Measurements from ENCODE around the gene SPPL2B.
"Not testable (repeated sequence)": the region's sequence is repeated elsewhere in the genome, so short reads cannot be mapped to it uniquely, and the experiment has no call there.

Gene SPPL2B, protein sequence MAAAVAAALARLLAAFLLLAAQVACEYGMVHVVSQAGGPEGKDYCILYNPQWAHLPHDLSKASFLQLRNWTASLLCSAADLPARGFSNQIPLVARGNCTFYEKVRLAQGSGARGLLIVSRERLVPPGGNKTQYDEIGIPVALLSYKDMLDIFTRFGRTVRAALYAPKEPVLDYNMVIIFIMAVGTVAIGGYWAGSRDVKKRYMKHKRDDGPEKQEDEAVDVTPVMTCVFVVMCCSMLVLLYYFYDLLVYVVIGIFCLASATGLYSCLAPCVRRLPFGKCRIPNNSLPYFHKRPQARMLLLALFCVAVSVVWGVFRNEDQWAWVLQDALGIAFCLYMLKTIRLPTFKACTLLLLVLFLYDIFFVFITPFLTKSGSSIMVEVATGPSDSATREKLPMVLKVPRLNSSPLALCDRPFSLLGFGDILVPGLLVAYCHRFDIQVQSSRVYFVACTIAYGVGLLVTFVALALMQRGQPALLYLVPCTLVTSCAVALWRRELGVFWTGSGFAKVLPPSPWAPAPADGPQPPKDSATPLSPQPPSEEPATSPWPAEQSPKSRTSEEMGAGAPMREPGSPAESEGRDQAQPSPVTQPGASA

DNA sequence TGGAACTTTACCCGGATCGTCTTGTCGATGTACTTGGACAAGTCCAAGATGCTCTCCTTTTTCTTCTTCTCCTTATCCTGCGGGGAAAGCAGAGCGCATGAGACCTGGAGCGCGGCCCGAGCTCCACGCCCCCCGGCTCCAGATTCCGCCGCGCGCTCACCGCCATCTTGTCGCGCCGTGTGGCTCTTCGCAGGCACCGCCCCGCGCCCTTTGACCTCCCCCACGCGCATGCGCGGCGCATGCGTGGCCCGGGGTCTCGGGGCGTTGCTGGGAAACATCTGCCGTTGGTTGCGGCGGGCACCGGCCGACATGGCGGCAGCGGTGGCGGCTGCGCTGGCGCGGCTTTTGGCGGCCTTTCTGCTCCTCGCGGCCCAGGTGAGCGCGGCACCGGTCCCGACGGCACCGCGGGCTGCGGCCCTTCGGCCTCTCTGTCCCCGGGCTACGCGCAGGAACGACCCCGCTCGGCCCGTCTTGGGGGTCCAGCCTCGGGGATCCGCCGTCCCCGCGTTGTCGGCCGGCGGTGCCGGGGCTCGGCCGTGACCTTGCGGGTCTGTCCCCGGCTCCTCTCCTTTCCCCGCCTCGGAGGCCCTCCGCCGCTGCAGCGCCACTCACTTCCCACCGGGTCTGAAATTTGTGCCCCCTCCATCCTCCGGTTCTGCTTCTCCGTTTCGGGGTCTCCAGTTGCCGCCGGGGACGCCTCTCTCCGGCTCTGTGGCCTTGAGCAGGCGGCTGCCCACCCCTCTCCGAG is at the start of gene SPPL2B, which contains the start of gene LSM7:
SPPL2B (plus strand) TSS at position 284 of the 748 bp plus-strand sequence; CDS start at position 310, 26 bp downstream.
LSM7 (minus strand) TSS at position 186 of the 748 bp plus-strand sequence; CDS start at position 166, 20 bp downstream.
- DNase-seq (ENCODE audit: low read depth in 2 of 2): peak; percentile 83 to 90

DNA sequence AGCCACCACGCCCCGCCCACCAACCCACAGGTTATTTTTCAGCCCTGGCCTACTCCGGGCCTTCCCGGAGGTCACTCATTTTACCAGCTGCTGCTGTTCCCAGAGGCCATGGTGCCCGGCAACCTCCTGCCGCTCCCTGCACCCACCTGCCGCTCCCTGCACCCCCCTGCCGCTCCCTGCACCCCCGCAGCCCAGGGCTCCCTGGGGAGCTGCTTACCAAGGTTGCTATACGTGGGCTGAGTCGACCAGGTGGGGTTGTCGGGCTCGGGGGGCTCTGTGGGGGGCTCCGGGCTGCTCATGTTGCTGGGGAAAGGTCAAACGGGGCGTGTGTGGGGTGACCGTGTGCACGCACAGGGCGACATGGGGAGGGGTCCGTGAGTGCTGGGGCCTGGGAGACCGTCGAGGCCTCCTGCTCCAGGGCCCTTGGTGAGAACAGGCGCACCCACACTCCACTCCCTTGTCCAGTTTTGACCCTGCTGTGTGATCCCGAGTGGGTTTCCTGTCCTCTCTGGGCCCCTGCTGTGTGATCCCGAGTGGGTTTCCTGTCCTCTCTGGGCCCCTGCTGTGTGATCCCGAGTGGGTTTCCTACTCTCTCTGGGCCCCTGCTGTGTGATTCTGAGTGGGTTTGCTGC is 47.7 kb upstream of the SPPL2B start:
- no peak for DNase-seq (ENCODE audit: low read depth in 2 of 2)

DNA sequence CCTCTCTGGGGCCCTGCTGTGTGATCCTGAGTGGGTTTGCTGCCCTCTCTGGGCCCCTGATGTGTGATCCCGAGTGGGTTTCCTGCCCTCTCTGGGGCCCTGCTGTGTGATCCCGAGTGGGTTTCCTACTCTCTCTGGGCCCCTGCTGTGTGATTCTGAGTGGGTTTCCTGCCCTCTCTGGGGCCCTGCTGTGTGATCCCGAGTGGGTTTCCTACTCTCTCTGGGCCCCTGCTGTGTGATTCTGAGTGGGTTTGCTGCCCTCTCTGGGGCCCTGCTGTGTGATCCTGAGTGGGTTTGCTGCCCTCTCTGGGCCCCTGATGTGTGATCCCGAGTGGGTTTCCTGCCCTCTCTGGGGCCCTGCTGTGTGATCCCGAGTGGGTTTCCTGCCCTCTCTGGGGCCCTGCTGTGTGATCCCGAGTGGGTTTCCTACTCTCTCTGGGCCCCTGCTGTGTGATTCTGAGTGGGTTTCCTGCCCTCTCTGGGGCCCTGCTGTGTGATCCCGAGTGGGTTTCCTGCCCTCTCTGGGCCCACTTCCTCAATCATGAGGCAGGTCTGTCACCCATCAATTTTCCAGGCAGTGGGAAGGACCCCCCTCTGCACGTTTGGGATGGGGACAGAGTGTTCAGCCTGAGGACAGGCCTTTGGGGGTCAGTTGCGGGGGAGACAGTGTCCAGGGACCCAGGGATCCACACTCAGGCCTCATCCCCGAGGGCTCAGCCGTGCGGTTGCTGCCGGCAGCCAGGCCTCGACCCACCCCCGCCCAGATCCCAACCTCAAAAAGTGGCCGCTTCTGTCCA is 47.0 kb upstream of the SPPL2B start:
- not testable (repeated sequence) for DNase-seq (ENCODE audit: low read depth in 2 of 2)

DNA sequence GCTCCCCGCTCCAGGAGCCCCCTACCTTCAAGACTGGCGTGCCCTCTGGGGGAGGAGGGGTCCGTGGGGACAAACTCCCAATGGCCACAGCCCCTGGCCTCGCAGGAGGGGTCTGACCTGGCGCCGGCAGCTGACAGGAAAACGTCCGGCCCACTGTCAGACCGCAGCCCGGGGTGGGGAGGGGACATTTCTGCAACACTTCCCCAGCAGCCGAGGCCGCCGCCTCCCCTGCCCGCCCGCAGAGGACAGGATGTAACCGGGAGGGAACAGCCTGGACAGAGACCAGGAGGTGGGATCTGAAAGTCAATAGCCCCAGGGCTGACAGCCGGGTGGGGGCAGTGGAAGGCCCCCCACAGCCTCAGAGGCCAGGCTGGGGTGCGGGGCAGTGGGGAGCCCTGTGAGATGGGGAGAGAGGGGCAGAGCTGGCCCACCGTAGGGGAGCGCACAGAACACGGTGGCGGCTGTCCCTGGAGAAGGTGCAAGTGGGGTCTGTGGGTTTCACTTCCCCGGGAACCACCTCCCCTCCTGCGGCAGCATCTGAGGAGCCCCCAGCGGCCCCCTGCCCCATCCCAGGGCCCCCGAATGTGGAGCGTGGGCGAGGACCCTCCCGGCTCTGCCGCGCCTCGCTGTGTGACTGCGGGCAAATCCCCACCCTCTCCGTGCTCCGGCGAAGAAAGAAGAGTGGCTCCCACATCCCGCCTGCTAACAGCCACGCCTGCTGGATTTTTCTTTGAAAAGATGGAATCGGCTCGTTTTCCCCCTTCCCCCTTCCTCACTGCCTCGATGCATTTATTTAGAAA is 46.2 kb upstream of the SPPL2B start, which contains the start of gene PEAK3:
PEAK3 (minus strand) TSS at position 114 of the 800 bp plus-strand sequence. CDS start 1,244 bp downstream, outside the sequence.
- no peak for DNase-seq (ENCODE audit: low read depth in 2 of 2)

DNA sequence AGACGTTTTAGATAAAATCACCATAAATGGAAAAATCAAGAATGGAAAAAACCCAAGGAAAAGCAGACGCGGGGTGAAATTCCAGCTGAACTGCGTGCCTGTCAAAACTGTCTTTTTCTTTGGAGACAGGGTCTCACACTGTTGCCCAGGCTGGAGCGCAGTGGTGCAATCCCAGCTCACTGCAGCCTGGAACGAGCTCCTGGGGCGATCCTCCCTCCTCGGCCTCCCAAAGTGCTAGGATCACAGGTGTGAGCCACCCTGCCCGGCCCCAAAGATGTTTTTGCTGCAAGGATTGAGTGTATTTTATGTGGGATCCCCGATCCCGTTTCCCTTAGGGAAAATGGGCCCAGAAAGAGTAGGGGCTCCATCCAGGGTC is 45.6 kb upstream of the SPPL2B start:
- DNase-seq (ENCODE audit: low read depth in 2 of 2): no peak

DNA sequence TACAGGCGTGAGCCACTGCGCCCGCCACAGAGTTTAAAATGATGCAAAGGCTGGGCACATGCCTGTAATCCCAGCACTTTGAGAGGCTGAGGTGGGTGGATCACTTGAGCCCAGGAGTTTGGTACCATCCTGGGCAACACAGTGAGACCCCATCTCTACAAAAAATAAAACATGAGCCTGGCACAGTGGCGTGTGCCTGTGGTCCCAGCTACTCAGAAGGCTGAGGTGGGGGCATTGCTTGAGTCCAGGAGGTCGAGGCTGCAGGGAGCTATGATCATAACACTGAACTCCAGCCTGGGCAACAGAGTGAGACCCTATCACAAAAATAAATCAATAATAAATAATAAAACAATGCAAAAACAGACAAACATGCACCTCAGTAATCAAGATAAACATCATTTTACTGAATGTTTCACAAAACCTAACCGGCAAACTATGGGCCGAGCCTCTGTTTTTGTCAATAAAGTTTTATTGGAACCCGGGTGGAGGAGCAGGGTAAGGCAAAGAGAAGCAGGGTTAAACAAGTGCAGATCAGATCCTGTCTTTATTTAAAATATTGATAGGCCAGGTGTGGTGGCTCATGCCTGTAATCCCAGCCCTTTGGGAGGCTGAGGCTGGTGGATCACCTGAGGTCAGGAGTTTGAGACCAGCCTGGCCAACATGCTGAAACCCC is 44.5 kb upstream of the SPPL2B start:
- DNase-seq (ENCODE audit: low read depth in 2 of 2): no peak

DNA sequence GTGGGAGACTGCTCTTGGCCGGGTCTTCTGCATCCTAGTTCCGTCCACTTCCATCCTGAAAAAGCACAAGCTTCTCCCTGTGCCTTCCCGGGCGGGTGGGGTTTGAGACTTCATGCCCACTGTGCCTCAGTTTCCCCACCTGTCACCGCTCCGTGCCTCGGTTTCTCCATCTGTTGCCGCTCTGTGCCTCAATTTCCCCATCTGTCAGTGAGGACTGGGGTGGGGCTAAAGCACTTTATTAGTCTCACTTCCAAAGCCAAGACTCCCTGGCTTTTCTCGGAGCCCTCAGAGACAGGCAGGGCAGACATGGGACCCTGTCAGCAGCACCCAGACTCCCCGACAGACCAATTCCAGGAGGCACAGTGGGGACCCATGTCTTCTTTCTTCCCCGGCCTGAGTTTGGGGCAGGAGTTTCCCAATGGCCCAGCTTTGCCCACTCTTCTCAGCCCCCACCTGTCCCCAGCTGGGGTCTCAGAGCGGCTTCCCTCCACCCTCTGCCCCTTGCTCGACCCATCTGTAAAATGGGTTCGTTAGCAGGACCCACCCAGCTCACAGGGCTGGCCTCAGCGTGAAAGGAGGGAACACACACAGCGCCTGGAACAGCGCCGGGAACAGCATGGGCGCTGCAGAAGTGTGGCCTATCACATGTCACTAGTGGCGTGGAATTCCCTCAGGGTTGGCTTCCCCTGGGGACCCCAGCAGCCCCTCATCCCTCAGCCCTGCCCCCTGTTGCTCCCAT is 41.9 kb upstream of the SPPL2B start:
- no peak for DNase-seq (ENCODE audit: low read depth in 2 of 2)

DNA sequence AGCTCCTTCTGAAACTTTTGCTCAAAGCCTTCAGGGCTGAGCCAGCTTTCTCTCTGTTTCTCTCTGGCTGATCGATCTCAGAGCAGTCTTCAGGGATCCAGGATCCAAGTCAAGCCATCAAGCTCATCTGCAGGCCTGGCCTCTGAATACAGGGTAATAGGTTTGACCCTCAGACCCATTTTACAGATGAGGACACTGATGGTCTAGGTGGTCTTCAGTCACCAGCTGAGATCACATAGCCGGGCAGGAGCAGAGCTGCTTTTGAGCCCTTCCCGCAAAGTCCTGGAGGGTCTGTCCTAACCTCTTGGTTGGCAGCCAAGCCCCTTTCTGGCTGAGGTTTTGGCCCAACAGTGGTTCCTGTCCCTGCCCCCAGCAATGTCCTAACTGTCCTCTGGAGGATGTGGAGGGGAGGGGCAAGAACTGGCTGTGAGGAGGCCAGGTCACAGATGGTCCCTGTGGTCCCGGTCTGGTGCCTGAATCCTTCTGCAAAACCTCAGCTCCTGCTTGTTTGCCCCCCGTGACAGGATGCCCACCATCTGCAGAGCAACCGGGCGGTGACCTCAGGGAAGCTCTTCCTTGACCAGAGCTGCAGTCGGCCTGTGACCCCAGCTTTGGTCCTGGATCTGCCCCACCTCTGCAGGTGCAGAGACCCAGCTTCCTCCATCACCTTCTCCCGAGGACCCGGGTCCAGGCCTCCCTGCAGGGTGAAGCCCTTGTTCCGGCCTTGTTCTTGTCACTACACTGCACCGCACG is 40.7 kb upstream of the SPPL2B start:
- no peak for DNase-seq (ENCODE audit: low read depth in 2 of 2)

DNA sequence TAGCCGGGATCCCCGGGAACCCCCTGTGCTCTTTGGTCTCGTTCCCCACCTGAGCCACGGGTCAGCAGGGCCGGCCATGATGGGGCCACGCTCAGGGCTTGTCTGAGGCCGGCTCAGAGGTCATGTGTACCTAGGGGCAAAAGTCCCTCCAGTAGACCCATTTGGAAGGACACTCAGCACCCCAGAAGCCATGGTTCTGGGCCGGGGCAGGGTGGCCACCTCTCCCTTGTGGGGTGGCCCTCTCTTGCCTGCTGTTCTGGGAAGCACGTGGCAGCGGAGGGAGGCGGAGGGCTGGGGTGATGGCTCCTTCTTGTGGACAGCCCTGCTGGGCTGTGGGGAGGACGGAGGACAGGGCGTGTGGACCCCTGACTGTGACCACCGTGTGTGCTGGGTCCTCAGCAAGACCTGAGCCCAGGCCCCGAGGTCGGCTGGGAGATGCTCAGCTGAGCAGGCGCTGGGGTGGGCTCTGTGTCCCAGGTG is 40.1 kb upstream of the SPPL2B start:
- no peak for DNase-seq (ENCODE audit: low read depth in 2 of 2)

DNA sequence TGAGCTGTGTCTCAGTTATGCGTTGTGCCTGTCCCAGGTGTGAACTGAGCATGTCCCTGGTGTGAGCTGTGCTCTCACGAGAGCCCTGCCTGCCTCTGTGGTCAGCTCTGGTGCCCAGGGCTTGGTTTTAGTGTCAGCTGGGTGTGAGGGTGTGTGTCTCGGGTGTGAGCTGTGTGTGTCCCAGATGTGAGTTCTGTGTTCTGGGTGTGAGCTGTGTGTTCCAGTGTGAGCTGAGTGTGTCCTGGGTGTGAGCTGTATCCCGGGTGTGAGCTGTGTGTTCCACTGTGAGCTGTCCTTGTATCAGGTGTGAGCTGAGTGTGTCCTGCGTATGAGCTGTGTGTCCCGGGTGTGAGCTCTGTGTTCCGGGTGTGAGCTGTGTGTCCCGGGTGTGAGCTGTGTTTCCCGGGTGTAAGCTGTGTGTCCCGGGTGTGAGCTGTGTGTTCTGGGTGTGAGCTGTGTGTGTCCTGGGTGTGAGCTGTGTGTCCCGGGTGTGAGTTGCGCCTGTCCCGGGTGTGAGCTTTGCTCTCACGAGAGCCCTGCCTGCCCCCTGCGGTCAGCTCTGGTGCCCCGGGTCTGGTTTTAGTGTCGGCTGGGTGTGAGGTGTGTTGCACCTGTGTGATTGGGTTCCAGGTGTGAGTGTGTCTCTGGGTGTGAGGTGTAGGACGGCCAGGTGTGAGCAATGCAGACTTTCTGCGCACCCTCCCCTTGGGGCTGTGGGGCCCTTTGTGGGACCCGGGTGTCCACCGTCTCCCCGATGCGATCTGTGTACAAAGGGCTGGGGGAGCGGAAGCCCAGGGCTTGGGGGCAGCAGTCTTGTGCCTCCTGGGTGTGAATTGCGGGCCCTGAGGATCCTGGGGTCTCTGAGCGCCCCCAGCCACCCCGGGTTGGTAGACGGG is 39.4 kb upstream of the SPPL2B start:
- DNase-seq (ENCODE audit: low read depth in 2 of 2): no peak

DNA sequence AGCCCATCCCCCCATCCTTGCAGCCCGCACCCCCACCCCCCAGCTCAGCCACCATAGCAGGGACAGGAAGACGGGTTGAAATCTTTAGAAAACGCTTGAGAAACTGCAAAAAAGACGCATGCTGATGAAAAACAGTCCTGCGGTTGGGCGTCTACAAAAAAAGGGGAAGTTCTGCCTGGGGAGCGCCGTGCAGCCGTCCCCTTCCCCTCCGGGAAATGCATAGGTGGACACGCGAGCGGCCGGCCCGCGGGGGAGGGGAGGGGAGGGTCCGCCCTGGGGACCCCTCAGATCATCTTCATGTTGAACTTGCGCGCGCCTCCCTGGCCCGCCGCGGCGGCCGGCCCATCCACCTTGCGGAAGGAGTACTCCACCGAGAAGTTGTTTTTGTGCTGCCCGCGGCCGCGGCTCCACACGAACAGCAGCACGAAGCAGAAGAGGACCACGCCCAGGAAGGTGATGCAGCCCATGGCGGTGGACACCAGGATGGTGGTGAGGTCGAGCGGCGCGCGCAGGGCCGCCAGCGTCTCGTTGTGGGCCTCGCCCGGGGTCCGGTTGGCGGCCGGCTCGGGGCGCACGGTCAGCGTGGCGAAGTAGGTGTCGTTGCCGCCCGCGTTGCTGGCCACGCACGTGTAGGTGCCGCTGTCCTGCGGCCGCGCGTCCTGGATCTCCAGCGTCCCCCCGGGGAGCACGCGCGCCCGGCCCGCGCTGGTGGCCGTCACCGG is 38.6 kb upstream of the SPPL2B start:
- no peak for DNase-seq (ENCODE audit: low read depth in 2 of 2)

DNA sequence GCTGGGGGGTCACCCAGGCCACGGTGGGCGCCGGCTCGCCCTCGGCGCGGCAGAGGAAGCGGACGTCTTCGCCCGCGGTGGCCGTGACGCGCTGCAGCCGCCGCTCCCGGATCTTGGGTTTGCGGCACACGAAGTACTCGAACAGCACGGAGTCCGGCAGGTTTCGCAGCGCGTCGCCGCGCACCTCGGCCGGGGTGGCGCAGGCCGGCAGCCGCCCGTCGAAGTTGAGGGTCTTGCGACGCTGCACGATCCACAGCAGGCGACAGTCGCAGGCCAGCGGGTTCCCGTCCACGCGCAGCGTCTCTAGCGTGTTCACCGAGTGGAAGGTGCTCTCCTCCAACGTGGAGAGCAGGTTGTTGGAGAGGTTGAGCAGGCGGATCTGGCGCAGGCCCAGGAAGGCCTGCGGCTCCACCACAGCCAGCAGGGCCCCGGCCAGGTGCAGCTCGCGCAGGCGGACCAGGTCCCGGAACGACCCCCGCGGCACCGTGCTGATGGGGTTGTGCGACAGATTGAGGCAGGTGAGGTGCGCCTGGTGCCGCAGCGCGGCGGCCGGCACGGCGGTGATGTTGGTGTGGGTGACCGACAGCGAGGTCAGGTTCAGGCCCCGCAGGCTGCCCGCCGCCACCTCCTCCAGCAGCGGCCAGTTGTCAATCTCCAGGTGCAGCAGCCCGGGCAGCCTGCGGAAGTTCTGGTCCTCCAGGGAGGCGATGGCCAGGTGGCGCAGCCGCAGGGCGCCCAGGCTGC is 37.9 kb upstream of the SPPL2B start:
- DNase-seq (ENCODE audit: low read depth in 2 of 2): no peak

DNA sequence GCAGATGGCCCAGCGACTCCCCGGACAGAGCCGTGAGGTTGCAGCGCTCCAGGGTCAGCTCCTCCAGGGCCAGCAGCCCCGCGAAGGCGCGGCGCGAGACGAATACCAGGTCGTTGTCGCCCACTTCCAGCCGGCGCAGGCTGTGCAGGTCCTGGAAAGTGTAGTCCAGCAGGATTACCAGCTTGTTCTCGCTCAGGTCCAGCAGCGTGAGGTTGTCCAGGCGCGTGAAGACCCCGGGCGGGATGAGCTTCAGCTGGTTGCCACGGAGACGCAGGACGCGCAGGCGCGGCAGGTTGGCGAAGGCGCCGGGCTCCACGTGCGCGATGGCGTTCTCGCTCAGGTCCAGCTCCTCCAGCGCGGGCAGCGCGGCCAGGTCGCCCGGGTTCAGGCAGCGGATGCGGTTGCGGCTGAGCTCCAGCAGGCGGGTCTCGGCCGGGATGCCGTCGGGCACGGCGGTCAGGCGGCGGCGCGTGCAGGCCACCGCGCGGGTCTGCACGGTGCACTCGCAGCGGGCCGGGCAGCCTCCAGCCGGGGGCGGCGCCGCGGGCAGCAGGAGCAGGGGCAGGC is 37.2 kb upstream of the SPPL2B start:
- no peak for DNase-seq (ENCODE audit: low read depth in 2 of 2)

DNA sequence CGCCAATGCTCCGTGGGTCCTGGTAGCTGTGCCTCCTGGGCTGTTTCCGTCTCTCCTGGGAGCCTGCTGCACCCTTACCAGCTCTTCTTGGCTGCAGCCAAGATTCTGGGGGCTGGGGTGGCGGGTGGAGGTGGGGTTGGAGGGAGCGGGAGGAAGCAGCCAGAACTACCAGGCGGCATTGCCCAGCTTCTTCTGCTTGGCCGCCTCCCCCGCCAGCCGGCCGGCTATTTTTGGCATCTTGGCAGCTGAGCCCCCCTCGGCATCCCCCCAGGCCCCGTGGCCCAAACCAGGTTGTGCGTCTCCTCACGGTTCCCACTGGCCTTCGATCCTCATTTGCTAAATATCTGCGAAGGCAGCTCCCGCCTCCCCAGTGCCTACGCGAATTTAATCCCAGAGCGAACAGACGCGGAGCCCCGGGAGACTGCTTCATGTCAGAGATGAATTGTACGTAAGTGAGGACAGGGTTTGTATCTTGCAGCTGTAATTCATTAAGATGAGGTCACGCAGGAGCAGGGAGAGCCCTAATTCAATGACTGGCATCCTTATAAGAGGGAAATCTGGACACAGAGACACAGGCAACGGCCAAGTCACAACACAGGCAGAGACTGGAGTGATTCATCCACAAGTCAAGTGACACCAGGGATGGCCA is 33.7 kb upstream of the SPPL2B start:
- no peak for DNase-seq (ENCODE audit: low read depth in 2 of 2)

DNA sequence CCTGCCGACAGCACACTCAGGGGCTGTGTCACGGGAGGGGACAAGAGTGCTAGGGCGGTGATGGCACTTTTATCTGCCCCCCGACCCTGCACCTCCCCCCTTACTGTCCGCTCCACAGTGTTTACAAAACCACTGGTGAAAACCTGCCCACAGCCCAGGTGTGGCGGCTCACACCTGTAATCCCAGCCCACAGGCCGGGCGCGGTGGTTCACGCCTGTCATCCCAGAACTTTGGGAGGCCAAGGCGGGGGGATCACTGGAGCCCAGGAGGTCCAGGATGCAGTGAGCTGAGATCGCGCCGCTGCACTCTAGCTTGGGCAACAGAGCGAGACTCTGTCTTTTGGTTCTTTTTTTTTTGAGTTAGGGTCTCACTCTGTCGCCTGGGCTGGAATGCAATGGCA is 32.3 kb upstream of the SPPL2B start:
- no peak for DNase-seq (ENCODE audit: low read depth in 2 of 2)
